SK-N-SH treated with all-trans-retinoic acid at 6 μM for 48 hours (cell line): ENCODE results near the gene GATA5.

Experiments
- ATAC-seq: fragments of 200-7000 bp; cut with Tn5 transposase; 3 replicates; pipeline ENCODE4 v1.9.1; 2020; ENCODE audit warnings: mild to moderate bottlenecking, moderate library complexity
- ARNTL ChIP-seq: fragments of 450-650 bp; formaldehyde crosslinking; IDR thresholded peaks from 2 replicates; pipeline ENCODE4 v1.5.0; 2020; ENCODE audit warnings: low read depth, mild to moderate bottlenecking, moderate library complexity, borderline replicate concordance
- BACH2 ChIP-seq: fragments of 250-450 bp; sonication (Bioruptor Pico); IDR thresholded peaks from 2 replicates; pipeline ENCODE4 v1.9.0; 2021; ENCODE audit warnings: mild to moderate bottlenecking, borderline replicate concordance
- CSDC2 ChIP-seq: fragments of 250-450 bp; sonication (Bioruptor Pico); IDR thresholded peaks from 2 replicates; pipeline ENCODE4 v1.5.0; 2020; ENCODE audit warnings: mild to moderate bottlenecking, moderate library complexity
- ESRRG ChIP-seq: fragments of 250-450 bp; sonication (Bioruptor Pico); IDR thresholded peaks from 2 replicates; pipeline ENCODE4 v1.6.1; 2021; ENCODE audit warnings: mild to moderate bottlenecking
- OSR1 ChIP-seq: fragments of 250-450 bp; sonication (Bioruptor Pico); IDR thresholded peaks from 2 replicates; pipeline ENCODE4 v1.8.0; 2022; ENCODE audit warnings: moderate library complexity, mild to moderate bottlenecking, inconsistent platforms
- PPARA ChIP-seq: fragments of 250-450 bp; sonication (Bioruptor Pico); IDR thresholded peaks from 2 replicates; pipeline ENCODE4 v1.5.0; 2020; ENCODE audit warnings: mild to moderate bottlenecking, borderline replicate concordance
- RARB ChIP-seq: fragments of 250-450 bp; sonication (Bioruptor Pico); IDR thresholded peaks from 2 replicates; pipeline ENCODE4 v1.8.0; 2021; ENCODE audit warnings: mild to moderate bottlenecking, moderate library complexity
- SNAI2 ChIP-seq: fragments of 250-450 bp; sonication (Bioruptor Pico); IDR thresholded peaks from 2 replicates; pipeline ENCODE4 v1.5.0; 2020; ENCODE audit warnings: mild to moderate bottlenecking, moderate library complexity
- TCF4 ChIP-seq: fragments of 250-450 bp; sonication (Bioruptor Pico); IDR thresholded peaks from 2 replicates; pipeline ENCODE4 v1.8.0; 2021; ENCODE audit warnings: mild to moderate bottlenecking, moderate library complexity, borderline replicate concordance
- TOX ChIP-seq: fragments of 250-450 bp; sonication (Bioruptor Pico); IDR thresholded peaks from 2 replicates; pipeline ENCODE4 v1.8.0; 2021; ENCODE audit warnings: mild to moderate bottlenecking, moderate library complexity, borderline replicate concordance
- ZFP3 ChIP-seq: fragments of 250-450 bp; sonication (Bioruptor Pico); IDR thresholded peaks from 2 replicates; pipeline ENCODE4 v1.5.0; 2020; ENCODE audit warnings: mild to moderate bottlenecking, moderate library complexity
- ZFP30 ChIP-seq: fragments of 450-650 bp; formaldehyde crosslinking; IDR thresholded peaks from 2 replicates; pipeline ENCODE4 v1.5.0; 2022; ENCODE audit warnings: mild to moderate bottlenecking, moderate library complexity
- ZNF565 ChIP-seq: fragments of 450-650 bp; formaldehyde crosslinking; conservative IDR thresholded peaks from 2 replicates; pipeline ENCODE4 v1.5.0; 2020; ENCODE audit warnings: low read depth, mild to moderate bottlenecking, moderate library complexity
- ZNF70 ChIP-seq: fragments of 450-650 bp; formaldehyde crosslinking; IDR thresholded peaks from 2 replicates; pipeline ENCODE4 v1.5.0; 2020; ENCODE audit warnings: mild to moderate bottlenecking, moderate library complexity
- ZNF8 ChIP-seq: fragments of 450-650 bp; formaldehyde crosslinking; IDR thresholded peaks from 2 replicates; pipeline ENCODE4 v1.5.0; 2020; ENCODE audit warnings: mild to moderate bottlenecking, moderate library complexity
- TF ChIP-seq, protein P1 (sequence below): fragments of 250-450 bp; sonication (Bioruptor Pico); IDR thresholded peaks from 2 replicates; pipeline ENCODE4 v1.5.0; 2020; ENCODE audit warnings: mild to moderate bottlenecking, moderate library complexity
- TF ChIP-seq, protein P2 (sequence below): fragments of 250-450 bp; sonication (Bioruptor Pico); IDR thresholded peaks from 2 replicates; pipeline ENCODE4 v1.5.1; 2020; ENCODE audit warnings: low read depth, mild to moderate bottlenecking, moderate library complexity
- TF ChIP-seq, protein P3 (sequence below): fragments of 250-450 bp; sonication (Bioruptor Pico); IDR thresholded peaks from 2 replicates; pipeline ENCODE4 v1.8.0; 2020; ENCODE audit warnings: mild to moderate bottlenecking, moderate library complexity, borderline replicate concordance
- TF ChIP-seq, protein P4 (sequence below): fragments of 250-450 bp; sonication (Bioruptor Pico); IDR thresholded peaks from 2 replicates; pipeline ENCODE4 v1.8.0; 2021; ENCODE audit warnings: low read depth, mild to moderate bottlenecking, moderate library complexity, borderline replicate concordance
- TF ChIP-seq, protein P5 (sequence below): fragments of 250-450 bp; sonication (Bioruptor Pico); IDR thresholded peaks from 2 replicates; pipeline ENCODE4 v1.5.1; 2021; ENCODE audit warnings: mild to moderate bottlenecking, moderate library complexity

The GATA5 gene, protein sequence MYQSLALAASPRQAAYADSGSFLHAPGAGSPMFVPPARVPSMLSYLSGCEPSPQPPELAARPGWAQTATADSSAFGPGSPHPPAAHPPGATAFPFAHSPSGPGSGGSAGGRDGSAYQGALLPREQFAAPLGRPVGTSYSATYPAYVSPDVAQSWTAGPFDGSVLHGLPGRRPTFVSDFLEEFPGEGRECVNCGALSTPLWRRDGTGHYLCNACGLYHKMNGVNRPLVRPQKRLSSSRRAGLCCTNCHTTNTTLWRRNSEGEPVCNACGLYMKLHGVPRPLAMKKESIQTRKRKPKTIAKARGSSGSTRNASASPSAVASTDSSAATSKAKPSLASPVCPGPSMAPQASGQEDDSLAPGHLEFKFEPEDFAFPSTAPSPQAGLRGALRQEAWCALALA

DNA sequence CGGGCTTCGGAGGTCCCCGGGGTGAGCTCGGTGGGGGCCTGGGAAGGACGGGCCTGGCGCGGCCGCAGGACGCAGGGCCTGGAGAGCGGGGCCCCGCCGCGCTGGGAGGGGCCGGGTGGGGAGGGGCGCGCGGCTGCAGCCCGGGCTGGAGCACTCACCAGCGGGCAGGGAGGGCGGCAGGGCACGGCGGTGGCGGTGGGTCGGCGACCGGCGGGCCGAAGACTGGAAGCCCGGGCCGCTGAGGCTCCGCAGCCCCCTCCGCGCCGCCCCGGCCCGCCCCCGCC, at the start of gene GATA5:
Gene GATA5 (minus strand): TSS at position 224 of the 284 bp plus-strand sequence. CDS start 474 bp downstream, outside the sequence.
- TF ChIP-seq TCF4 (CRISPR knock-in tag) = no peak
- no peak for TF ChIP-seq ZNF70
- TF ChIP-seq PPARA (CRISPR knock-in tag) = no peak
- TF ChIP-seq OSR1 (CRISPR knock-in tag) = no peak
- no peak for TF ChIP-seq ZNF8 (CRISPR knock-in tag)
- no peak for TF ChIP-seq ESRRG (CRISPR knock-in tag)
- TF ChIP-seq, protein P1, sequence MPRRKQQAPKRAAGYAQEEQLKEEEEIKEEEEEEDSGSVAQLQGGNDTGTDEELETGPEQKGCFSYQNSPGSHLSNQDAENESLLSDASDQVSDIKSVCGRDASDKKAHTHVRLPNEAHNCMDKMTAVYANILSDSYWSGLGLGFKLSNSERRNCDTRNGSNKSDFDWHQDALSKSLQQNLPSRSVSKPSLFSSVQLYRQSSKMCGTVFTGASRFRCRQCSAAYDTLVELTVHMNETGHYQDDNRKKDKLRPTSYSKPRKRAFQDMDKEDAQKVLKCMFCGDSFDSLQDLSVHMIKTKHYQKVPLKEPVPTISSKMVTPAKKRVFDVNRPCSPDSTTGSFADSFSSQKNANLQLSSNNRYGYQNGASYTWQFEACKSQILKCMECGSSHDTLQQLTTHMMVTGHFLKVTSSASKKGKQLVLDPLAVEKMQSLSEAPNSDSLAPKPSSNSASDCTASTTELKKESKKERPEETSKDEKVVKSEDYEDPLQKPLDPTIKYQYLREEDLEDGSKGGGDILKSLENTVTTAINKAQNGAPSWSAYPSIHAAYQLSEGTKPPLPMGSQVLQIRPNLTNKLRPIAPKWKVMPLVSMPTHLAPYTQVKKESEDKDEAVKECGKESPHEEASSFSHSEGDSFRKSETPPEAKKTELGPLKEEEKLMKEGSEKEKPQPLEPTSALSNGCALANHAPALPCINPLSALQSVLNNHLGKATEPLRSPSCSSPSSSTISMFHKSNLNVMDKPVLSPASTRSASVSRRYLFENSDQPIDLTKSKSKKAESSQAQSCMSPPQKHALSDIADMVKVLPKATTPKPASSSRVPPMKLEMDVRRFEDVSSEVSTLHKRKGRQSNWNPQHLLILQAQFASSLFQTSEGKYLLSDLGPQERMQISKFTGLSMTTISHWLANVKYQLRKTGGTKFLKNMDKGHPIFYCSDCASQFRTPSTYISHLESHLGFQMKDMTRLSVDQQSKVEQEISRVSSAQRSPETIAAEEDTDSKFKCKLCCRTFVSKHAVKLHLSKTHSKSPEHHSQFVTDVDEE (CRISPR knock-in tag) = no peak
- TF ChIP-seq ARNTL (CRISPR knock-in tag) = no peak
- TF ChIP-seq, protein P2, sequence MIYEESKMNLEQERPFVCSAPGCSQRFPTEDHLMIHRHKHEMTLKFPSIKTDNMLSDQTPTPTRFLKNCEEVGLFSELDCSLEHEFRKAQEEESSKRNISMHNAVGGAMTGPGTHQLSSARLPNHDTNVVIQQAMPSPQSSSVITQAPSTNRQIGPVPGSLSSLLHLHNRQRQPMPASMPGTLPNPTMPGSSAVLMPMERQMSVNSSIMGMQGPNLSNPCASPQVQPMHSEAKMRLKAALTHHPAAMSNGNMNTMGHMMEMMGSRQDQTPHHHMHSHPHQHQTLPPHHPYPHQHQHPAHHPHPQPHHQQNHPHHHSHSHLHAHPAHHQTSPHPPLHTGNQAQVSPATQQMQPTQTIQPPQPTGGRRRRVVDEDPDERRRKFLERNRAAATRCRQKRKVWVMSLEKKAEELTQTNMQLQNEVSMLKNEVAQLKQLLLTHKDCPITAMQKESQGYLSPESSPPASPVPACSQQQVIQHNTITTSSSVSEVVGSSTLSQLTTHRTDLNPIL (CRISPR knock-in tag) = no peak
- TF ChIP-seq CSDC2 (CRISPR knock-in tag) = no peak
- ATAC-seq = no peak

DNA sequence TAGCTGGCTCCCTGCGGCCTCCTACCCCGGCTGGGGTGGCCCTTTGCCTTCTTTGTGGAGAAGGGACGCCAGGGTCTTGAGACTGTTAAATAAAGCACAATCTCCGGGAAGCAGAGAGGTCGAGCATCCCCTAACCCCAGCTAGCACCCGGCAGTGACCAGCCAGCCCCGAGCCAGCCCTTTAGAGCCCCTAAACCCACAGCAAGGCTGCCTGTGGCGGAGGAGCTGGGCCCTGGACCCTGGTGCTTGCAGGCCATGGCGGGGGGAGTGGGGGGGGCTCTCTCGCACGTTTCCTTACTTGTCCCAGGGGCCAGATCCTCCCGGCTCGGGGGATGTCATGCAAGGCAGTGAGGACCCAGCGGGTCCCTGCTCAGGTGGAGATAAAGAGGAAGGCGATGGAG, 49.2 kb upstream of the GATA5 start:
- TF ChIP-seq ZNF8 (CRISPR knock-in tag) (no peak), ARNTL (CRISPR knock-in tag) (no peak), ESRRG (CRISPR knock-in tag) (no peak), OSR1 (CRISPR knock-in tag) (no peak), TCF4 (CRISPR knock-in tag) (no peak)
- TF ChIP-seq, protein P3, sequence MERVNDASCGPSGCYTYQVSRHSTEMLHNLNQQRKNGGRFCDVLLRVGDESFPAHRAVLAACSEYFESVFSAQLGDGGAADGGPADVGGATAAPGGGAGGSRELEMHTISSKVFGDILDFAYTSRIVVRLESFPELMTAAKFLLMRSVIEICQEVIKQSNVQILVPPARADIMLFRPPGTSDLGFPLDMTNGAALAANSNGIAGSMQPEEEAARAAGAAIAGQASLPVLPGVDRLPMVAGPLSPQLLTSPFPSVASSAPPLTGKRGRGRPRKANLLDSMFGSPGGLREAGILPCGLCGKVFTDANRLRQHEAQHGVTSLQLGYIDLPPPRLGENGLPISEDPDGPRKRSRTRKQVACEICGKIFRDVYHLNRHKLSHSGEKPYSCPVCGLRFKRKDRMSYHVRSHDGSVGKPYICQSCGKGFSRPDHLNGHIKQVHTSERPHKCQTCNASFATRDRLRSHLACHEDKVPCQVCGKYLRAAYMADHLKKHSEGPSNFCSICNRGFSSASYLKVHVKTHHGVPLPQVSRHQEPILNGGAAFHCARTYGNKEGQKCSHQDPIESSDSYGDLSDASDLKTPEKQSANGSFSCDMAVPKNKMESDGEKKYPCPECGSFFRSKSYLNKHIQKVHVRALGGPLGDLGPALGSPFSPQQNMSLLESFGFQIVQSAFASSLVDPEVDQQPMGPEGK (CRISPR knock-in tag) = no peak
- TF ChIP-seq, all 23 proteins: peak for 0
- ATAC-seq = no peak

DNA sequence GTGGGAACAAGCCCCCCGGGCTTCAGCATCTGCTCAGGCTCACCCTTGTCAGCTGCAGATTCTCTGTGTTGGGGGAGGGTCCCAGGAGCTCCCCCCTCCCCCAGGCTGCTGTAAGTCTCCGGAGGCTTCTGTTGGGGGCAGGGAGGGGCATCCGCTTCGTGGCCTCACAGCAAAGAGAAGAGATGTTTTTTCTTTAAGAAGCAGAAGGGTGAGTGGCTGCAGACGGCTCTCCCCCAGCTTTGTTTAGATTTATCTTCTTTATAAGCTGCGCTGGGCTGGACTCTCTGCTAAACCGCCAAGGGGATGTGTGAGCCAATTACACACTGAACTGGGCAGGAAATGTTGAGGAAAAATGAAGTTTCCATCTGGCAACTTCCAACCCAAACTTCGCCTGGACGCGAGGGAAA, 48.7 kb upstream of the GATA5 start:
- no peak for ATAC-seq
- TF ChIP-seq BACH2 (CRISPR knock-in tag) = no peak

DNA sequence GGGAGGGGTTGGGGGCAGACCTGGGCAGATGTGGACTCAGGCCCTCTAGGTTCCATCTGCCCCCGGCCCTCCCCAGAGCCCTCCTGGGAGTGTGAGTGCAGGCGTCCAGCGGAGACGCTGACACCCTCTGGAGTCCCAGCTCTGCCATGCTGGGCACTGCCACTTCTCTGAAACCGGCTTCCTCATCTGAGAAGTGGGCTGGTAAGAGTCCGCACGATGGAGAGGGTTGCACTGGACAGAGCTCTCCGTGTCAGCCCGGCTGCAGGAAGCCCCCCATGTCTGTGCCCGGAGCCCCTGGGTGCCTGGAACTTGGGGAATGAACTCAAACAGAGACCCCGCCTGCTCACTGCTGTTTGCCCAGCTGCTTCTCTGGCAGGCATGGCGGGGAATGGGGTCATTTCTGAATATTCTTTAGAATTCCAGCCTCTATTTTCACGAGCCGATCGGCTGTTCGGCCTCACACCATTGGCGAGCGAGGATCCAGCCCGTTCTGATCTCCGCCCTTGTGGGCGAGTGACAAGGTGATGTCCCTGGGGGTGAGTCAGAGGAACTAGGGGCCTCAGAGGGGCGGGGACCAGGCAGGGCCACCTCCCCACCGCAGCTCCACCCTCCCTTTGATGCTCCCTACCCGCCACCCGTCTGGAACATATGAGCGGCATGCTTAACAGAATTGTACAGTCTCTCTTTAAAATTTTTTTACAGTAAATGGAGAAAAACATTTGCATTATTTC, 47.8 kb upstream of the GATA5 start:
- no peak for ATAC-seq
- TF ChIP-seq BACH2 (CRISPR knock-in tag) (no peak), CSDC2 (CRISPR knock-in tag) (no peak), ZFP30 (CRISPR knock-in tag) (no peak), SNAI2 (no peak), ZNF565 (CRISPR knock-in tag) (no peak), RARB (CRISPR knock-in tag) (no peak), TOX (CRISPR knock-in tag) (no peak), ESRRG (CRISPR knock-in tag) (no peak), ZFP3 (CRISPR knock-in tag) (no peak)
- TF ChIP-seq, protein P4, sequence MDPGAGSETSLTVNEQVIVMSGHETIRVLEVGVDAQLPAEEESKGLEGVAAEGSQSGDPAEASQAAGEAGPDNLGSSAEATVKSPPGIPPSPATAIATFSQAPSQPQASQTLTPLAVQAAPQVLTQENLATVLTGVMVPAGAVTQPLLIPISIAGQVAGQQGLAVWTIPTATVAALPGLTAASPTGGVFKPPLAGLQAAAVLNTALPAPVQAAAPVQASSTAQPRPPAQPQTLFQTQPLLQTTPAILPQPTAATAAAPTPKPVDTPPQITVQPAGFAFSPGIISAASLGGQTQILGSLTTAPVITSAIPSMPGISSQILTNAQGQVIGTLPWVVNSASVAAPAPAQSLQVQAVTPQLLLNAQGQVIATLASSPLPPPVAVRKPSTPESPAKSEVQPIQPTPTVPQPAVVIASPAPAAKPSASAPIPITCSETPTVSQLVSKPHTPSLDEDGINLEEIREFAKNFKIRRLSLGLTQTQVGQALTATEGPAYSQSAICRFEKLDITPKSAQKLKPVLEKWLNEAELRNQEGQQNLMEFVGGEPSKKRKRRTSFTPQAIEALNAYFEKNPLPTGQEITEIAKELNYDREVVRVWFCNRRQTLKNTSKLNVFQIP = no peak
- TF ChIP-seq, protein P5, sequence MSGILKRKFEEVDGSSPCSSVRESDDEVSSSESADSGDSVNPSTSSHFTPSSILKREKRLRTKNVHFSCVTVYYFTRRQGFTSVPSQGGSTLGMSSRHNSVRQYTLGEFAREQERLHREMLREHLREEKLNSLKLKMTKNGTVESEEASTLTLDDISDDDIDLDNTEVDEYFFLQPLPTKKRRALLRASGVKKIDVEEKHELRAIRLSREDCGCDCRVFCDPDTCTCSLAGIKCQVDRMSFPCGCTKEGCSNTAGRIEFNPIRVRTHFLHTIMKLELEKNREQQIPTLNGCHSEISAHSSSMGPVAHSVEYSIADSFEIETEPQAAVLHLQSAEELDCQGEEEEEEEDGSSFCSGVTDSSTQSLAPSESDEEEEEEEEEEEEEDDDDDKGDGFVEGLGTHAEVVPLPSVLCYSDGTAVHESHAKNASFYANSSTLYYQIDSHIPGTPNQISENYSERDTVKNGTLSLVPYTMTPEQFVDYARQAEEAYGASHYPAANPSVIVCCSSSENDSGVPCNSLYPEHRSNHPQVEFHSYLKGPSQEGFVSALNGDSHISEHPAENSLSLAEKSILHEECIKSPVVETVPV = no peak
- TF ChIP-seq, protein P1 (CRISPR knock-in tag) = no peak
- TF ChIP-seq, protein P2 (CRISPR knock-in tag) = no peak
